ENCODE measurements around the gene CAMK2B.

GRCh38 chr7:44338600-44338999, 13.2 kb upstream of the CAMK2B start:
- no peak for TF ChIP-seq CTCF (IDR thresholded peaks at IDR 0.05)
- no peak for TF ChIP-seq POLR2A (IDR thresholded peaks at IDR 0.05)
- TF ChIP-seq EP300 (IDR thresholded peaks at IDR 0.05): no peak
